Mesenchymal stem cell (in vitro differentiated cells and primary cell): ENCODE results near the gene ARHGAP12.

Experiments used
- DNase-seq: peaks from one replicate; pipeline ENCODE4 v3.0.0-alpha.2; 2013
- H2AFZ ChIP-seq: one replicate; pipeline ENCODE4 v1.6.1; 2013; ENCODE audit warnings: low read depth, mild to moderate bottlenecking, control low read depth, inconsistent platforms, low read length, moderate library complexity
- H2AK5ac ChIP-seq: 2 replicates; pipeline ENCODE4 v1.6.1; 2013; ENCODE audit warnings: low read length, moderate library complexity, mild to moderate bottlenecking, inconsistent platforms; ENCODE audit not compliant: severe bottlenecking
- H2BK120ac ChIP-seq: one replicate; pipeline ENCODE4 v1.6.1; 2013; ENCODE audit warnings: low read depth, mild to moderate bottlenecking, inconsistent platforms, low read length, moderate library complexity
- H2BK12ac ChIP-seq, 2 experiments: one replicate each; pipeline ENCODE4 v1.6.1; 2013; ENCODE audit warnings: inconsistent platforms in 2 of 2, low read length in 2 of 2, mild to moderate bottlenecking in 2 of 2, moderate library complexity in 2 of 2, control low read depth in 1 of 2
- H2BK15ac ChIP-seq: one replicate; pipeline ENCODE4 v1.6.1; 2013; ENCODE audit warnings: mild to moderate bottlenecking, low read depth, inconsistent platforms; ENCODE audit not compliant: poor library complexity, severe bottlenecking
- H2BK5ac ChIP-seq: 2 replicates; pipeline ENCODE4 v1.6.1; 2013; ENCODE audit warnings: low read depth, mild to moderate bottlenecking, low read length, control low read depth, inconsistent platforms; ENCODE audit not compliant: poor library complexity, severe bottlenecking
- H3K14ac ChIP-seq, 2 experiments: one replicate each; pipeline ENCODE4 v1.6.1; 2013; ENCODE audit warnings: inconsistent platforms in 2 of 2, low read length in 2 of 2, control low read depth in 1 of 2, mild to moderate bottlenecking in 1 of 2, moderate library complexity in 1 of 2
- H3K18ac ChIP-seq, 2 experiments: one replicate each; pipeline ENCODE4 v1.6.1; 2013; ENCODE audit warnings: inconsistent platforms in 2 of 2, low read length in 2 of 2, control low read depth in 1 of 2, low read depth in 1 of 2, mild to moderate bottlenecking in 1 of 2
- H3K23ac ChIP-seq, 2 experiments: one replicate each; pipeline ENCODE4 v1.6.1; 2013; ENCODE audit warnings: inconsistent platforms in 2 of 2, low read length in 2 of 2, mild to moderate bottlenecking in 2 of 2, moderate library complexity in 2 of 2, control low read depth in 1 of 2
- H3K27ac ChIP-seq: 2 replicates; pipeline ENCODE4 v1.5.1; 2013; ENCODE audit warnings: mild to moderate bottlenecking, moderate library complexity, low read length, control low read depth, inconsistent platforms; ENCODE audit not compliant: poor library complexity, severe bottlenecking
- H3K27me3 ChIP-seq, 2 experiments: 2 replicates each; pipeline versions ENCODE4 v1.6.1 to v1.7.0; 2013; ENCODE audit warnings: low read length in 2 of 2, mild to moderate bottlenecking in 2 of 2, moderate library complexity in 2 of 2, control low read depth in 1 of 2, inconsistent platforms in 1 of 2; ENCODE audit not compliant: control insufficient read depth in 1 of 2, insufficient read depth in 1 of 2
- H3K36me3 ChIP-seq, 2 experiments: 2 replicates each; pipeline versions ENCODE4 v1.6.1 to v1.7.0; 2013; ENCODE audit warnings: low read length in 2 of 2, control low read depth in 1 of 2, inconsistent platforms in 1 of 2, low read depth in 1 of 2, mild to moderate bottlenecking in 1 of 2; ENCODE audit not compliant: insufficient read depth in 2 of 2, control insufficient read depth in 1 of 2
- H3K4ac ChIP-seq, 2 experiments: one replicate each; pipeline ENCODE4 v1.6.1; 2013; ENCODE audit warnings: inconsistent platforms in 2 of 2, low read length in 2 of 2, mild to moderate bottlenecking in 2 of 2, moderate library complexity in 2 of 2, control low read depth in 1 of 2, low read depth in 1 of 2
- H3K4me1 ChIP-seq: 2 replicates; pipeline ENCODE4 v1.6.1; 2013; ENCODE audit warnings: low read depth, low read length, control low read depth; ENCODE audit not compliant: control insufficient read depth, insufficient read depth
- H3K4me2 ChIP-seq: 2 replicates; pipeline ENCODE4 v1.6.1; 2013; ENCODE audit warnings: low read length, mild to moderate bottlenecking, inconsistent platforms; ENCODE audit not compliant: poor library complexity, severe bottlenecking
- H3K4me3 ChIP-seq, 2 experiments: 2 replicates each; pipeline versions ENCODE4 v1.5.1 to v1.7.0; 2013; ENCODE audit warnings: low read length in 2 of 2, mild to moderate bottlenecking in 2 of 2, control low read depth in 1 of 2, low read depth in 1 of 2; ENCODE audit not compliant: insufficient read depth in 1 of 2
- H3K79me1 ChIP-seq: replicated peaks from 2 replicates; pipeline ENCODE4 v1.6.1; 2013; ENCODE audit warnings: mild to moderate bottlenecking, control low read depth, low read length, inconsistent platforms; ENCODE audit not compliant: poor library complexity, severe bottlenecking
- H3K9ac ChIP-seq: 2 replicates; pipeline ENCODE4 v1.7.0; 2013; ENCODE audit warnings: mild to moderate bottlenecking, low read length, moderate library complexity
- H3K9me3 ChIP-seq: 2 replicates; pipeline ENCODE4 v1.7.0; 2013; ENCODE audit warnings: mild to moderate bottlenecking, low read length; ENCODE audit not compliant: control insufficient read depth
- H4K8ac ChIP-seq: one replicate; pipeline ENCODE4 v1.6.1; 2013; ENCODE audit warnings: inconsistent platforms, mild to moderate bottlenecking, low read length, moderate library complexity
- H4K91ac ChIP-seq: one replicate; pipeline ENCODE4 v1.6.1; 2013; ENCODE audit warnings: mild to moderate bottlenecking, low read length, inconsistent platforms
- WGBS: methylation state at CpG from one replicate; pipeline ENCODE4 v1.1.7; 2013; ENCODE audit warnings: mixed read lengths; 5-methylcytosine and 5-hydroxymethylcytosine counted together

The ARHGAP12 gene

DNA sequence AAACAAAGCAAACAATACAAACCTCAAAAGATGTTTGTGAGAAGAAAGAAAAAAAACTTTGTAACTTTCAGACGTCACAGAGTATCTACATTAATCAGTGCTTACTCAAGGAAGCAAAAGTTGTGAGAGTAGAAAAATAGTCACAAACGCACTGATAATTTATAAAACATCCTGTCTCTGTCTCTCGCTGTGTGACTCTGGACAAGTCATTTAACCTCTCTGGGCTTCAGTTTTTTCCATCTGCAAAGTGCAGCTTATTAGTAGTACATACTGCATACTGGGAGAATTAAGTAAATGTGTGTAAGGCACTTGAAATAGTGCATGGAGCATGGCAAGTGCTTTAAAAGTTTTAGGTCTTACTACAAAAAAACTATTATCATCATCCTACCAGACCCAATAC lies 3.8 kb downstream of the ARHGAP12 start:
- no peaks in the 10 kb centered on the region for H3K36me3 ChIP-seq
- no peak overlapping the region for H3K4me2 ChIP-seq
- peaks cover 2% of the 10 kb centered on the region for H3K4me1 ChIP-seq
- H3K23ac ChIP-seq = no peak overlapping the region
- H2BK12ac ChIP-seq = no peak overlapping the region
- no peak overlapping the region for H3K4me3 ChIP-seq
- H3K18ac ChIP-seq = no peak overlapping the region
- H2BK120ac ChIP-seq = no peak overlapping the region
- H3K9me3 ChIP-seq = no peaks in the 10 kb centered on the region
- H3K27ac ChIP-seq = no peak overlapping the region
- H2AK5ac ChIP-seq = no peak overlapping the region
- no peak overlapping the region for H2AFZ ChIP-seq
- no peak overlapping the region for H4K8ac ChIP-seq
- no peak for DNase-seq
- no peak overlapping the region for H2BK15ac ChIP-seq
- H3K9ac ChIP-seq = peak overlapping the region; percentile 17
- WGBS = 100% methylated on average over 3 of the region's 3 CpGs
- H4K91ac ChIP-seq = no peak overlapping the region
- H3K4ac ChIP-seq = no peak overlapping the region
- no peaks in the 10 kb centered on the region for H3K27me3 ChIP-seq
- no peak overlapping the region for H3K14ac ChIP-seq
- peaks cover 7% of the 10 kb centered on the region for H3K79me1 ChIP-seq
- no peak overlapping the region for H2BK5ac ChIP-seq

DNA sequence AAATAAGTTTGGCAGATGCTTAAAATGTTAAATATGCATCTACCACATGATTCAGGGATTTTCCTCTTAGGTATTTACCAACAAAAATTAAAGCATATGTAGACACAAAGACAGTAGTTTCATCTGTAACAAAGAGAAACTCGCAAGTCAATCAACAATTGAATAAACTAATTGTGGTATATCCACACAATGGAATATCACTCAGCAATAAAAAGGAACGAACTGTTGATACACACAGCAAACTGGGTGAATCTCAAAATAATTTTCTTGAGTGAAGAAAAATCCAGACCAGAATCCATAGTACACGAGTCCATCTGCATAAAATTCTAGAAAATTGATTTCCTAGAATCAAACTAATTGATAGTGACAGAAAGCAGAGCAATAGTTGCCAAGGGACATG lies 5.2 kb downstream of the ARHGAP12 start:
- no peak overlapping the region for H3K4me2 ChIP-seq
- no peak overlapping the region for H2BK15ac ChIP-seq
- no peak overlapping the region for H2AFZ ChIP-seq
- H3K18ac ChIP-seq = no peak overlapping the region
- WGBS = 94% methylated on average over 2 of the region's 3 CpGs
- no peaks in the 10 kb centered on the region for H3K9me3 ChIP-seq
- no peaks in the 10 kb centered on the region for H3K27me3 ChIP-seq
- H3K4me1 ChIP-seq = peaks cover 2% of the 10 kb centered on the region
- peaks cover 7% of the 10 kb centered on the region for H3K79me1 ChIP-seq
- H3K9ac ChIP-seq = no peak overlapping the region
- H2BK12ac ChIP-seq = no peak overlapping the region
- H3K23ac ChIP-seq = no peak overlapping the region
- no peak overlapping the region for H4K91ac ChIP-seq
- H2AK5ac ChIP-seq = no peak overlapping the region
- no peak overlapping the region for H2BK120ac ChIP-seq
- DNase-seq = no peak
- H4K8ac ChIP-seq = no peak overlapping the region
- no peaks in the 10 kb centered on the region for H3K36me3 ChIP-seq
- H2BK5ac ChIP-seq = no peak overlapping the region
- no peak overlapping the region for H3K27ac ChIP-seq
- H3K4me3 ChIP-seq = no peak overlapping the region
- H3K14ac ChIP-seq = no peak overlapping the region
- no peak overlapping the region for H3K4ac ChIP-seq

DNA sequence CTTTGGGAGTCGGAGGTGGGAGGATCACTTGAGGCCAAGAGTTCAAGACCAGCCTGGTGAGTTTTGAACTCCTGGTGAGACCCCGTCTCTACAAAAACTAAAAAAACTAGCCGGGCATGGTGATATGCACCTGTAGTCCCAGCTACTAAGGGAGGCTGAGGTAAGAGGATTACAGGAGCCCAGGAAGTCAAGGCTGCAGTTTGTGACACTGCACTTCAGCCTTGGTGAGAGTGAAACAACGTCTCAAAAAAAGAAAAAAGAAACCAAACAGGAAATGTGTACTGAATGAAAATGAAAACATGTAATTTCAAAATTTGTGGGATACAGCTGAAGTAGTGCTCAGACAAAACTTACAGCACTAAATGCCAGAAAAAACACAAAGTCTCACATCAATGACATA lies 7.6 kb downstream of the ARHGAP12 start:
- Histone ChIP-seq H2BK15ac (no peak overlapping the region), H4K91ac (no peak overlapping the region), H3K79me1 (peaks cover 9% of the 10 kb centered on the region), H4K8ac (no peak overlapping the region), H3K23ac (no peak overlapping the region), H3K4me1 (no peaks in the 10 kb centered on the region), H2BK120ac (no peak overlapping the region), H3K18ac (no peak overlapping the region), H2AFZ (no peak overlapping the region), H3K4me3 (no peak overlapping the region), H3K4me2 (no peak overlapping the region), H2BK12ac (no peak overlapping the region), H2AK5ac (no peak overlapping the region), H3K36me3 (no peaks in the 10 kb centered on the region), H3K9ac (no peak overlapping the region), H3K27ac (no peak overlapping the region), H2BK5ac (no peak overlapping the region), H3K27me3 (no peaks in the 10 kb centered on the region), H3K14ac (no peak overlapping the region), H3K9me3 (no peaks in the 10 kb centered on the region), H3K4ac (no peak overlapping the region)
- WGBS = 97% methylated on average over 3 of the region's 4 CpGs
- DNase-seq = no peak

DNA sequence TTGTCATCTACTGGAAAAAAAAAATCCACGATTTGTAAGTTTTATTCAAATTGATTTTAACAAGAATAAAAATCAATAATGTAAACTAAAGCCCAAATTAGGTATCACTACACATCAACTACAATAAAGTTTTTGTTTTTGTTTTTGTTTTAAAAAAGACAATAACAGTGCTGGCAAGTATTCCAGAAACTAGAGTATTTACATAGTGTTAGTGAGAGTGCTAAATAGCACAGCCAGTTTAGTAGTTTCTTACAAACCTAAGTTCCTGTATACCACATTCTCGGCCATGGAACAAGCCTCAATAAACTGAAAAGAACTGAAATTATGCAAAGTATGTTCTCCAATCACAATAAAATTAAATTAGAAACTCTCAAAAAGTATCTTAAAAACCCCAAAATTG lies 8.1 kb downstream of the ARHGAP12 start:
- no peak overlapping the region for H3K14ac ChIP-seq
- H3K27ac ChIP-seq = no peak overlapping the region
- H2BK120ac ChIP-seq = no peak overlapping the region
- WGBS = 100% methylated on average over 1 of the region's 2 CpGs
- H3K79me1 ChIP-seq = peaks cover 9% of the 10 kb centered on the region
- no peak overlapping the region for H2AK5ac ChIP-seq
- H3K4me1 ChIP-seq = no peaks in the 10 kb centered on the region
- no peak overlapping the region for H3K9ac ChIP-seq
- H3K4ac ChIP-seq = no peak overlapping the region
- no peak overlapping the region for H2BK12ac ChIP-seq
- H3K4me2 ChIP-seq = no peak overlapping the region
- no peak overlapping the region for H3K4me3 ChIP-seq
- no peak overlapping the region for H3K18ac ChIP-seq
- no peaks in the 10 kb centered on the region for H3K27me3 ChIP-seq
- no peak overlapping the region for H2AFZ ChIP-seq
- H2BK5ac ChIP-seq = no peak overlapping the region
- H3K36me3 ChIP-seq = no peaks in the 10 kb centered on the region
- no peak for DNase-seq
- H3K23ac ChIP-seq = no peak overlapping the region
- no peaks in the 10 kb centered on the region for H3K9me3 ChIP-seq
- H2BK15ac ChIP-seq = no peak overlapping the region
- no peak overlapping the region for H4K8ac ChIP-seq
- H4K91ac ChIP-seq = no peak overlapping the region
